GM23338 (cell line): Measurements from ENCODE around the gene CDC14A. TPM values are rescaled to one million over a fixed set of nuclear protein-coding genes. Genes with fewer than 3 reads are reported as not detected.

Source experiments
- ATAC-seq: fragments of 200-7000 bp; cut with Tn5 transposase; 3 replicates; pipeline ENCODE4 v1.9.1; 2020
- DNase-seq: peaks from one replicate; pipeline ENCODE4 v3.0.0-alpha.2; 2015; ENCODE audit warnings: low spot score
- H2AFZ ChIP-seq: fragments of 200-600 bp; sonication (generic); 2 replicates; pipeline ENCODE4 v1.8.0; 2016; ENCODE audit warnings: antibody characterized with exemption, mild to moderate bottlenecking, moderate library complexity
- H3F3A ChIP-seq: fragments of 200-600 bp; sonication (generic); replicated peaks from 2 replicates; pipeline ENCODE4 v1.8.0; 2017; ENCODE audit warnings: antibody characterized with exemption, mixed run types, low read depth
- H3K27ac ChIP-seq: fragments of 200-600 bp; sonication (generic); 2 replicates; pipeline ENCODE4 v1.6.1; 2016; ENCODE audit warnings: low read depth
- H3K27me3 ChIP-seq: fragments of 200-600 bp; sonication (generic); 2 replicates; pipeline ENCODE4 v1.8.0; 2016; ENCODE audit warnings: mild to moderate bottlenecking, mixed run types, moderate library complexity; ENCODE audit not compliant: insufficient read depth
- H3K36me3 ChIP-seq: fragments of 200-600 bp; sonication (generic); 2 replicates; pipeline ENCODE4 v1.8.0; 2016; ENCODE audit warnings: mild to moderate bottlenecking; ENCODE audit not compliant: insufficient read depth
- H3K4me1 ChIP-seq: fragments of 200-600 bp; sonication (generic); 2 replicates; pipeline ENCODE4 v1.8.0; 2016; ENCODE audit warnings: mild to moderate bottlenecking, moderate library complexity; ENCODE audit not compliant: insufficient read depth
- H3K4me2 ChIP-seq: fragments of 200-600 bp; sonication (generic); 2 replicates; pipeline ENCODE4 v1.7.1; 2017; ENCODE audit warnings: mixed run types
- H3K4me3 ChIP-seq: fragments of 200-600 bp; sonication (generic); 2 replicates; pipeline ENCODE4 v1.6.1; 2016; ENCODE audit warnings: mixed run types
- H3K79me2 ChIP-seq: fragments of 200-600 bp; sonication (generic); replicated peaks from 2 replicates; pipeline ENCODE4 v1.8.0; 2017; ENCODE audit warnings: mild to moderate bottlenecking; ENCODE audit not compliant: insufficient read depth
- H3K9me2 ChIP-seq: fragments of 200-600 bp; sonication (generic); 2 replicates; pipeline ENCODE4 v1.8.0; 2017; ENCODE audit not compliant: insufficient read depth
- H4K20me1 ChIP-seq: fragments of 200-600 bp; sonication (generic); replicated peaks from 2 replicates; pipeline ENCODE4 v1.8.0; 2017; ENCODE audit warnings: mild to moderate bottlenecking; ENCODE audit not compliant: insufficient read depth
- H3K27ac Mint-ChIP-seq: 2 replicates; pipeline ENCODE4 v1.8.0; 2020; ENCODE audit warnings: inconsistent platforms, mild to moderate bottlenecking, moderate library complexity, mixed read lengths
- H3K27me3 Mint-ChIP-seq: 3 replicates; pipeline ENCODE4 v1.8.0; 2022; ENCODE audit warnings: low read depth, mild to moderate bottlenecking, moderate library complexity, mixed read lengths, inconsistent platforms; ENCODE audit not compliant: insufficient read depth, poor library complexity
- H3K36me3 Mint-ChIP-seq: 3 replicates; pipeline ENCODE4 v1.8.0; 2021; ENCODE audit warnings: low read depth, mild to moderate bottlenecking, inconsistent platforms, moderate library complexity, mixed read lengths
- H3K4me1 Mint-ChIP-seq: 3 replicates; pipeline ENCODE4 v1.8.0; 2020; ENCODE audit warnings: mild to moderate bottlenecking, inconsistent platforms, mixed read lengths
- H3K4me3 Mint-ChIP-seq: 3 replicates; pipeline ENCODE4 v1.8.0; 2021; ENCODE audit warnings: moderate library complexity, mild to moderate bottlenecking, inconsistent platforms, mixed read lengths
- H3K9me3 Mint-ChIP-seq: 3 replicates; pipeline ENCODE4 v1.8.0; 2020; ENCODE audit warnings: moderate library complexity, mild to moderate bottlenecking, inconsistent platforms, mixed read lengths
- CREB1 ChIP-seq: fragments of 250-450 bp; sonication (Bioruptor Pico); IDR thresholded peaks from 2 replicates; pipeline ENCODE4 v1.5.0; 2020; ENCODE audit warnings: low read depth, mild to moderate bottlenecking, moderate library complexity
- EZH2 ChIP-seq: fragments of 200-600 bp; sonication (generic); IDR thresholded peaks from one replicate; pipeline ENCODE4 v1.8.0; 2017; ENCODE audit warnings: antibody characterized with exemption, mild to moderate bottlenecking, low read depth; ENCODE audit not compliant: unreplicated experiment
- EZH2phosphoT487 ChIP-seq: fragments of 200-600 bp; sonication (generic); IDR thresholded peaks from one replicate; pipeline ENCODE4 v1.8.1; 2018; ENCODE audit warnings: antibody characterized with exemption; ENCODE audit not compliant: unreplicated experiment
- NANOG ChIP-seq: IDR thresholded peaks from 2 replicates; pipeline ENCODE4 v1.6.1; 2016; ENCODE audit warnings: antibody characterized with exemption, borderline replicate concordance
- STAT1 ChIP-seq: IDR thresholded peaks from one replicate; pipeline ENCODE4 v1.6.1; 2016; ENCODE audit warnings: antibody characterized with exemption; ENCODE audit not compliant: unreplicated experiment
- ZNF114 ChIP-seq: fragments of 250-450 bp; sonication (Bioruptor Pico); IDR thresholded peaks from 2 replicates; pipeline ENCODE4 v1.5.0; 2020; ENCODE audit warnings: mild to moderate bottlenecking, moderate library complexity
- ZNF331 ChIP-seq: fragments of 250-450 bp; sonication (Bioruptor Pico); IDR thresholded peaks from 2 replicates; pipeline ENCODE4 v1.5.0; 2020; ENCODE audit warnings: low read depth, mild to moderate bottlenecking, moderate library complexity
- polyA plus RNA-seq: library from polyadenylated mRNA; unstranded; fragments of >200 nt; fragmentation: Nextera tagmentation; extraction: Ambion mirVana; gene quantifications from 2 replicates; pipeline ENCODE4 v1.2.1, GENCODE V29; 2016
- total RNA-seq: library from RNA; depleted of rRNA; stranded (reverse); fragments of >200 nt; shearing (Covaris generic); gene quantifications from 2 replicates; pipeline ENCODE4 v1.2.3, GENCODE V29; 2014
- TF ChIP-seq, protein P1 (sequence below): fragments of 250-450 bp; sonication (Bioruptor Pico); IDR thresholded peaks from 2 replicates; pipeline ENCODE4 v1.5.0; 2020; ENCODE audit warnings: mild to moderate bottlenecking, moderate library complexity
- TF ChIP-seq, protein P2 (sequence below), 2 experiments: fragments of 200-600 bp in 1 of 2; sonication (generic) in 1 of 2; conservative IDR thresholded peaks; 2 replicates each; pipeline versions ENCODE4 v1.5.1 to v1.6.1; 2016 to 2017; ENCODE audit warnings: antibody characterized with exemption in 2 of 2, low read depth in 2 of 2, mild to moderate bottlenecking in 2 of 2, moderate library complexity in 1 of 2
- TF ChIP-seq, protein P3 (sequence below): IDR thresholded peaks from one replicate; pipeline ENCODE4 v1.6.1; 2018; ENCODE audit warnings: antibody characterized with exemption; ENCODE audit not compliant: unreplicated experiment

The CDC14A gene
- total and polyA plus RNA-seq, 2 experiments from 2014 or later = 11.1 to 20.8 TPM

DNA sequence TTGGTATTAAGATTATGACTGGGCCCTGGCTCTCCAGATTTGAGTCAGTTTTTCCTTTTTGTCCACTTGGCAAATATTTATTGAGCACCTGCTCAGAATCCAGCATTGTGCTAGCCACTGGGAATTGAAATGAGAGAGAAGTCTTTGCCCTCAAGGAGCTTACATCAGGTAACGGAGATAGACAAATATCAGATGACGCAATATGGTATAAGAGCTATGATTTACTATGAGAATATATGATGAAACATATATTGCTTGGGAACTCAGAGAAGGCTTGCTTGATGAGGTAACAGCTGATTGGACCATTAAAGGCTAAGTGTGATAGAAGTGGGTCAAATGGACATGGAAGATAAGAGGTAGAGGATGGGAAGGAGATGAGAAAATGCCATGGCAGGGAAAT lies 144.6 kb downstream of the CDC14A start (continued):
- TF ChIP-seq, protein P1, sequence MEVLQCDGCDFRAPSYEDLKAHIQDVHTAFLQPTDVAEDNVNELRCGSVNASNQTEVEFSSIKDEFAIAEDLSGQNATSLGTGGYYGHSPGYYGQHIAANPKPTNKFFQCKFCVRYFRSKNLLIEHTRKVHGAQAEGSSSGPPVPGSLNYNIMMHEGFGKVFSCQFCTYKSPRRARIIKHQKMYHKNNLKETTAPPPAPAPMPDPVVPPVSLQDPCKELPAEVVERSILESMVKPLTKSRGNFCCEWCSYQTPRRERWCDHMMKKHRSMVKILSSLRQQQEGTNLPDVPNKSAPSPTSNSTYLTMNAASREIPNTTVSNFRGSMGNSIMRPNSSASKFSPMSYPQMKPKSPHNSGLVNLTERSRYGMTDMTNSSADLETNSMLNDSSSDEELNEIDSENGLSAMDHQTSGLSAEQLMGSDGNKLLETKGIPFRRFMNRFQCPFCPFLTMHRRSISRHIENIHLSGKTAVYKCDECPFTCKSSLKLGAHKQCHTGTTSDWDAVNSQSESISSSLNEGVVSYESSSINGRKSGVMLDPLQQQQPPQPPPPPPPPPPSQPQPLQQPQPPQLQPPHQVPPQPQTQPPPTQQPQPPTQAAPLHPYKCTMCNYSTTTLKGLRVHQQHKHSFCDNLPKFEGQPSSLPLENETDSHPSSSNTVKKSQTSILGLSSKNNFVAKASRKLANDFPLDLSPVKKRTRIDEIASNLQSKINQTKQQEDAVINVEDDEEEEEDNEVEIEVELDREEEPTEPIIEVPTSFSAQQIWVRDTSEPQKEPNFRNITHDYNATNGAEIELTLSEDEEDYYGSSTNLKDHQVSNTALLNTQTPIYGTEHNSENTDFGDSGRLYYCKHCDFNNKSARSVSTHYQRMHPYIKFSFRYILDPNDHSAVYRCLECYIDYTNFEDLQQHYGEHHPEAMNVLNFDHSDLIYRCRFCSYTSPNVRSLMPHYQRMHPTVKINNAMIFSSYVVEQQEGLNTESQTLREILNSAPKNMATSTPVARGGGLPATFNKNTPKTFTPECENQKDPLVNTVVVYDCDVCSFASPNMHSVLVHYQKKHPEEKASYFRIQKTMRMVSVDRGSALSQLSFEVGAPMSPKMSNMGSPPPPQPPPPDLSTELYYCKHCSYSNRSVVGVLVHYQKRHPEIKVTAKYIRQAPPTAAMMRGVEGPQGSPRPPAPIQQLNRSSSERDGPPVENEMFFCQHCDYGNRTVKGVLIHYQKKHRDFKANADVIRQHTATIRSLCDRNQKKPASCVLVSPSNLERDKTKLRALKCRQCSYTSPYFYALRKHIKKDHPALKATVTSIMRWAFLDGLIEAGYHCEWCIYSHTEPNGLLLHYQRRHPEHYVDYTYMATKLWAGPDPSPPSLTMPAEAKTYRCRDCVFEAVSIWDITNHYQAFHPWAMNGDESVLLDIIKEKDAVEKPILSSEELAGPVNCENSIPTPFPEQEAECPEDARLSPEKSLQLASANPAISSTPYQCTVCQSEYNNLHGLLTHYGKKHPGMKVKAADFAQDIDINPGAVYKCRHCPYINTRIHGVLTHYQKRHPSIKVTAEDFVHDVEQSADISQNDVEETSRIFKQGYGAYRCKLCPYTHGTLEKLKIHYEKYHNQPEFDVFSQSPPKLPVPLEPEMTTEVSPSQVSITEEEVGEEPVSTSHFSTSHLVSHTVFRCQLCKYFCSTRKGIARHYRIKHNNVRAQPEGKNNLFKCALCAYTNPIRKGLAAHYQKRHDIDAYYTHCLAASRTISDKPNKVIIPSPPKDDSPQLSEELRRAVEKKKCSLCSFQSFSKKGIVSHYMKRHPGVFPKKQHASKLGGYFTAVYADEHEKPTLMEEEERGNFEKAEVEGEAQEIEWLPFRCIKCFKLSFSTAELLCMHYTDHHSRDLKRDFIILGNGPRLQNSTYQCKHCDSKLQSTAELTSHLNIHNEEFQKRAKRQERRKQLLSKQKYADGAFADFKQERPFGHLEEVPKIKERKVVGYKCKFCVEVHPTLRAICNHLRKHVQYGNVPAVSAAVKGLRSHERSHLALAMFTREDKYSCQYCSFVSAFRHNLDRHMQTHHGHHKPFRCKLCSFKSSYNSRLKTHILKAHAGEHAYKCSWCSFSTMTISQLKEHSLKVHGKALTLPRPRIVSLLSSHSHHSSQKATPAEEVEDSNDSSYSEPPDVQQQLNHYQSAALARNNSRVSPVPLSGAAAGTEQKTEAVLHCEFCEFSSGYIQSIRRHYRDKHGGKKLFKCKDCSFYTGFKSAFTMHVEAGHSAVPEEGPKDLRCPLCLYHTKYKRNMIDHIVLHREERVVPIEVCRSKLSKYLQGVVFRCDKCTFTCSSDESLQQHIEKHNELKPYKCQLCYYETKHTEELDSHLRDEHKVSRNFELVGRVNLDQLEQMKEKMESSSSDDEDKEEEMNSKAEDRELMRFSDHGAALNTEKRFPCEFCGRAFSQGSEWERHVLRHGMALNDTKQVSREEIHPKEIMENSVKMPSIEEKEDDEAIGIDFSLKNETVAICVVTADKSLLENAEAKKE = no peak
- TF ChIP-seq ZNF114 (CRISPR knock-in tag) = no peak
- TF ChIP-seq CREB1 = no peak
- TF ChIP-seq EZH2 = no peak
- no peak for TF ChIP-seq EZH2phosphoT487
- TF ChIP-seq STAT1 = no peak

DNA sequence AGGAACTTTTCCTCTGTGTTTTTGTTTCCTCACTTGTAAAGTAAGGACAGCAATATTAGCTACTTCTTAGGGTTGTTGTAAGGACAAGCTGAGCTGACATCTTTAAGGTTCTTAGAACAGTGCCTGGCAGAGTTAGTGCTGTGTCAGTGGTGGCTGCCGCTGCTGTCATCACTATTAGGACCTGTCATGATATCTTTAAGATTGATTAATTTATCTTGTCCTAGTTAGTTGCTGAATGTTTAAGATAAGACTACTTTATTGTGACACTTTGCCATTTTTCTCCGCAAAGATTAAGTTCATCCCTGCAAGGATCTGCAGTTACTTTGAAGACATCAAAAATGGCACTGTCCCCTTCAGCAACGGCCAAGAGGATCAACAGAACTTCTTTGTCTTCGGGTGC lies 145.5 kb downstream of the CDC14A start:
- Histone ChIP-seq H3K27me3 (no peaks in the 10 kb centered on the region), H3K4me1 (no peaks in the 10 kb centered on the region), H3K4me2 (no peak overlapping the region), H3K79me2 (no peaks in the 10 kb centered on the region), H4K20me1 (no peaks in the 10 kb centered on the region; the same call in 1 of the 2 replicates), H3K27ac (no peak overlapping the region), H3F3A (no peaks in the 10 kb centered on the region), H3K36me3 (peaks cover 14% of the 10 kb centered on the region; the same call in 1 of the 2 replicates), H3K4me3 (no peak overlapping the region), H2AFZ (no peak overlapping the region), H3K9me2 (no peaks in the 10 kb centered on the region)
- DNase-seq = no peak
- H3K9me3 Mint-ChIP-seq = no peaks in the 10 kb centered on the region
- H3K4me3 Mint-ChIP-seq = no peak overlapping the region
- peaks cover 3% of the 10 kb centered on the region; the same call in 2 of the 3 replicates for H3K4me1 Mint-ChIP-seq
- H3K27me3 Mint-ChIP-seq = peaks cover 5% of the 10 kb centered on the region
- ATAC-seq = no peak
- no peak overlapping the region for H3K27ac Mint-ChIP-seq
- peaks cover 17% of the 10 kb centered on the region for H3K36me3 Mint-ChIP-seq
- no peak for TF ChIP-seq STAT1
- TF ChIP-seq EZH2phosphoT487 = no peak
- no peak for TF ChIP-seq CREB1
- TF ChIP-seq, protein P2, sequence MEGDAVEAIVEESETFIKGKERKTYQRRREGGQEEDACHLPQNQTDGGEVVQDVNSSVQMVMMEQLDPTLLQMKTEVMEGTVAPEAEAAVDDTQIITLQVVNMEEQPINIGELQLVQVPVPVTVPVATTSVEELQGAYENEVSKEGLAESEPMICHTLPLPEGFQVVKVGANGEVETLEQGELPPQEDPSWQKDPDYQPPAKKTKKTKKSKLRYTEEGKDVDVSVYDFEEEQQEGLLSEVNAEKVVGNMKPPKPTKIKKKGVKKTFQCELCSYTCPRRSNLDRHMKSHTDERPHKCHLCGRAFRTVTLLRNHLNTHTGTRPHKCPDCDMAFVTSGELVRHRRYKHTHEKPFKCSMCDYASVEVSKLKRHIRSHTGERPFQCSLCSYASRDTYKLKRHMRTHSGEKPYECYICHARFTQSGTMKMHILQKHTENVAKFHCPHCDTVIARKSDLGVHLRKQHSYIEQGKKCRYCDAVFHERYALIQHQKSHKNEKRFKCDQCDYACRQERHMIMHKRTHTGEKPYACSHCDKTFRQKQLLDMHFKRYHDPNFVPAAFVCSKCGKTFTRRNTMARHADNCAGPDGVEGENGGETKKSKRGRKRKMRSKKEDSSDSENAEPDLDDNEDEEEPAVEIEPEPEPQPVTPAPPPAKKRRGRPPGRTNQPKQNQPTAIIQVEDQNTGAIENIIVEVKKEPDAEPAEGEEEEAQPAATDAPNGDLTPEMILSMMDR (conservative IDR thresholded peaks at IDR 0.05; ENCODE audit: low read depth in 2 of 2) = no peak
- TF ChIP-seq ZNF331 = no peak
- TF ChIP-seq, protein P3, sequence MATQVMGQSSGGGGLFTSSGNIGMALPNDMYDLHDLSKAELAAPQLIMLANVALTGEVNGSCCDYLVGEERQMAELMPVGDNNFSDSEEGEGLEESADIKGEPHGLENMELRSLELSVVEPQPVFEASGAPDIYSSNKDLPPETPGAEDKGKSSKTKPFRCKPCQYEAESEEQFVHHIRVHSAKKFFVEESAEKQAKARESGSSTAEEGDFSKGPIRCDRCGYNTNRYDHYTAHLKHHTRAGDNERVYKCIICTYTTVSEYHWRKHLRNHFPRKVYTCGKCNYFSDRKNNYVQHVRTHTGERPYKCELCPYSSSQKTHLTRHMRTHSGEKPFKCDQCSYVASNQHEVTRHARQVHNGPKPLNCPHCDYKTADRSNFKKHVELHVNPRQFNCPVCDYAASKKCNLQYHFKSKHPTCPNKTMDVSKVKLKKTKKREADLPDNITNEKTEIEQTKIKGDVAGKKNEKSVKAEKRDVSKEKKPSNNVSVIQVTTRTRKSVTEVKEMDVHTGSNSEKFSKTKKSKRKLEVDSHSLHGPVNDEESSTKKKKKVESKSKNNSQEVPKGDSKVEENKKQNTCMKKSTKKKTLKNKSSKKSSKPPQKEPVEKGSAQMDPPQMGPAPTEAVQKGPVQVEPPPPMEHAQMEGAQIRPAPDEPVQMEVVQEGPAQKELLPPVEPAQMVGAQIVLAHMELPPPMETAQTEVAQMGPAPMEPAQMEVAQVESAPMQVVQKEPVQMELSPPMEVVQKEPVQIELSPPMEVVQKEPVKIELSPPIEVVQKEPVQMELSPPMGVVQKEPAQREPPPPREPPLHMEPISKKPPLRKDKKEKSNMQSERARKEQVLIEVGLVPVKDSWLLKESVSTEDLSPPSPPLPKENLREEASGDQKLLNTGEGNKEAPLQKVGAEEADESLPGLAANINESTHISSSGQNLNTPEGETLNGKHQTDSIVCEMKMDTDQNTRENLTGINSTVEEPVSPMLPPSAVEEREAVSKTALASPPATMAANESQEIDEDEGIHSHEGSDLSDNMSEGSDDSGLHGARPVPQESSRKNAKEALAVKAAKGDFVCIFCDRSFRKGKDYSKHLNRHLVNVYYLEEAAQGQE = no peak
- TF ChIP-seq ZNF114 (CRISPR knock-in tag) = no peak
- no peak for TF ChIP-seq NANOG
